Measurements from ENCODE around the gene PTPRN2.
"Not testable (repeated sequence)": the region's sequence is repeated elsewhere in the genome, so short reads cannot be mapped to it uniquely, and the experiment has no call there.

Gene PTPRN2

GRCh38 chr7:158419238-158419785 lies 168.3 kb downstream of the PTPRN2 start:
- no peak for DNase-seq (ENCODE audit: low read depth)

- DNase-seq (ENCODE audit: low read depth) = not testable (repeated sequence)
Observed at GRCh38 chr7:158418395-158418794, 169.2 kb downstream of the PTPRN2 start.

- DNase-seq (ENCODE audit: low read depth) = no peak
Observed at GRCh38 chr7:158416283-158416933, 171.2 kb downstream of the PTPRN2 start.

GRCh38 chr7:158415316-158415715 lies 172.3 kb downstream of the PTPRN2 start:
- no peak for DNase-seq (ENCODE audit: low read depth)

GRCh38 chr7:158414486-158414961 lies 173.1 kb downstream of the PTPRN2 start:
- DNase-seq (ENCODE audit: low read depth) = no peak

GRCh38 chr7:158414002-158414401 lies 173.6 kb downstream of the PTPRN2 start:
- DNase-seq (ENCODE audit: low read depth) = no peak

GRCh38 chr7:158411232-158411950 lies 176.2 kb downstream of the PTPRN2 start:
- no peak for DNase-seq (ENCODE audit: low read depth)

- DNase-seq (ENCODE audit: low read depth) = no peak
Observed at GRCh38 chr7:158410720-158411119, 176.9 kb downstream of the PTPRN2 start.

GRCh38 chr7:158409816-158410330 lies 177.8 kb downstream of the PTPRN2 start:
- no peak for DNase-seq (ENCODE audit: low read depth)

- DNase-seq (ENCODE audit: low read depth) = no peak
Observed at GRCh38 chr7:158409120-158409519, 178.5 kb downstream of the PTPRN2 start.

GRCh38 chr7:158408318-158408920 lies 179.2 kb downstream of the PTPRN2 start:
- no peak for DNase-seq (ENCODE audit: low read depth)

- no peak for DNase-seq (ENCODE audit: low read depth)
Observed at GRCh38 chr7:158407581-158408317, 179.9 kb downstream of the PTPRN2 start.

GRCh38 chr7:158406801-158407200 lies 180.8 kb downstream of the PTPRN2 start:
- no peak for DNase-seq (ENCODE audit: low read depth)

GRCh38 chr7:158406364-158406763 lies 181.3 kb downstream of the PTPRN2 start:
- no peak for DNase-seq (ENCODE audit: low read depth)

GRCh38 chr7:158405771-158406170 lies 181.9 kb downstream of the PTPRN2 start:
- DNase-seq (ENCODE audit: low read depth) = not testable (repeated sequence)

- no peak for DNase-seq (ENCODE audit: low read depth)
Observed at GRCh38 chr7:158405324-158405723, 182.3 kb downstream of the PTPRN2 start.

- no peak for DNase-seq (ENCODE audit: low read depth)
Observed at GRCh38 chr7:158404031-158404761, 183.4 kb downstream of the PTPRN2 start.

- DNase-seq (ENCODE audit: low read depth) = no peak
Observed at GRCh38 chr7:158403013-158403821, 184.4 kb downstream of the PTPRN2 start.

- no peak for DNase-seq (ENCODE audit: low read depth)
Observed at GRCh38 chr7:158402471-158402870, 185.2 kb downstream of the PTPRN2 start.

- no peak for DNase-seq (ENCODE audit: low read depth)
Observed at GRCh38 chr7:158401826-158402225, 185.8 kb downstream of the PTPRN2 start.

Data from HS-5 (cell line).